ENCODE data around the gene C11orf71.

Gene C11orf71

GRCh38 chr11:114400216-114400914 is at the start of gene C11orf71, which contains the start of gene RBM7:
TSS of gene C11orf71 (minus strand) at chr11:114400511. CDS start at chr11:114400331, 180 bp downstream.
TSS of gene RBM7 (plus strand) at chr11:114400666. CDS start at chr11:114400672, 6 bp downstream.
- peak; percentile 98 for DNase-seq (ENCODE audit: low spot score)

- DNase-seq (ENCODE audit: low spot score) = no peak
Measured at GRCh38 chr11:114449845-114450244, 49.5 kb upstream of the C11orf71 start.

- no peak for DNase-seq (ENCODE audit: low spot score)
Measured at GRCh38 chr11:114448749-114449482, 48.6 kb upstream of the C11orf71 start.

GRCh38 chr11:114447892-114448291 is 47.6 kb upstream of the C11orf71 start:
- peak; percentile 5 for DNase-seq (ENCODE audit: low spot score)

- no peak for DNase-seq (ENCODE audit: low spot score)
Measured at GRCh38 chr11:114447444-114447843, 47.1 kb upstream of the C11orf71 start.

- DNase-seq (ENCODE audit: low spot score) = no peak
Measured at GRCh38 chr11:114442536-114442935, 42.2 kb upstream of the C11orf71 start.

GRCh38 chr11:114441921-114442320 is 41.6 kb upstream of the C11orf71 start:
- DNase-seq (ENCODE audit: low spot score) = no peak

GRCh38 chr11:114440971-114441763 is 40.9 kb upstream of the C11orf71 start:
- no peak for DNase-seq (ENCODE audit: low spot score)

- peak; percentile 12 for DNase-seq (ENCODE audit: low spot score)
Measured at GRCh38 chr11:114440121-114440860, 40.0 kb upstream of the C11orf71 start.

GRCh38 chr11:114439229-114440120 is 39.2 kb upstream of the C11orf71 start, which contains the start of gene REXO2:
TSS of gene REXO2 (plus strand) at chr11:114439467. CDS start at chr11:114439529, 62 bp downstream.
- DNase-seq (ENCODE audit: low spot score) = peak; percentile 97

GRCh38 chr11:114438303-114438702 is 38.0 kb upstream of the C11orf71 start:
- DNase-seq (ENCODE audit: low spot score) = no peak

GRCh38 chr11:114433376-114433775 is 33.1 kb upstream of the C11orf71 start:
- DNase-seq (ENCODE audit: low spot score) = no peak

- no peak for DNase-seq (ENCODE audit: low spot score)
Measured at GRCh38 chr11:114432893-114433292, 32.6 kb upstream of the C11orf71 start.

GRCh38 chr11:114430290-114430689 is 30.0 kb upstream of the C11orf71 start:
- DNase-seq (ENCODE audit: low spot score) = no peak

GRCh38 chr11:114426280-114426679 is 26.0 kb upstream of the C11orf71 start:
- DNase-seq (ENCODE audit: low spot score) = no peak

GRCh38 chr11:114416441-114416961 is 16.2 kb upstream of the C11orf71 start:
- peak; percentile 48 for DNase-seq (ENCODE audit: low spot score)

- no peak for DNase-seq (ENCODE audit: low spot score)
Measured at GRCh38 chr11:114413958-114414357, 13.6 kb upstream of the C11orf71 start.

GRCh38 chr11:114412946-114413345 is 12.6 kb upstream of the C11orf71 start:
- DNase-seq (ENCODE audit: low spot score) = no peak

GRCh38 chr11:114401311-114401710 is 1.0 kb upstream of the C11orf71 start:
- no peak for DNase-seq (ENCODE audit: low spot score)

- no peak for DNase-seq (ENCODE audit: low spot score)
Measured at GRCh38 chr11:114400915-114401223, 558 bp upstream of the C11orf71 start.
